Panc1 (cell line): ENCODE results near the gene PCDHGA5.

Experiments used
- POLR2AphosphoS5 ChIP-seq: IDR thresholded peaks from 2 replicates; pipeline ENCODE4 v1.6.1; 2012; ENCODE audit warnings: mild to moderate bottlenecking, low read depth, low read length, moderate library complexity
- TCF7L2 ChIP-seq: IDR thresholded peaks from 2 replicates; pipeline ENCODE4 v1.6.1; 2011; ENCODE audit warnings: mild to moderate bottlenecking, low read depth, low read length, inconsistent platforms
- TF ChIP-seq, protein P1 (sequence below): fragments of 450-650 bp; IDR thresholded peaks from 2 replicates; pipeline ENCODE4 v1.5.1; 2017; ENCODE audit warnings: mild to moderate bottlenecking

DNA sequence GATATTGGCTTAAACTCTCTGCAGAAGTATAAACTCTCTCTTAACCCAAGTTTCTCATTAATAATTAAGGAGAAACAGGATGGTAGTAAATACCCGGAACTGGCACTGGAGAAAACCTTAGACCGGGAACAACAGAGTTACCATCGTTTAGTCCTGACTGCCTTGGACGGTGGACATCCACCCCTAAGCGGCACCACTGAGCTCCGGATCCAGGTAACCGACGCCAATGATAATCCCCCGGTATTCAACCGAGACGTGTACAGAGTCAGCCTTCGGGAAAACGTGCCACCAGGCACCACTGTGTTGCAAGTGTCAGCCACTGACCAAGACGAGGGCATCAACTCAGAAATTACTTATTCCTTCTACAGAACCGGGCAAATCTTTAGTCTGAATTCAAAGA, 34.6 kb downstream of the PCDHGA5 start:
- TF ChIP-seq, protein P1, sequence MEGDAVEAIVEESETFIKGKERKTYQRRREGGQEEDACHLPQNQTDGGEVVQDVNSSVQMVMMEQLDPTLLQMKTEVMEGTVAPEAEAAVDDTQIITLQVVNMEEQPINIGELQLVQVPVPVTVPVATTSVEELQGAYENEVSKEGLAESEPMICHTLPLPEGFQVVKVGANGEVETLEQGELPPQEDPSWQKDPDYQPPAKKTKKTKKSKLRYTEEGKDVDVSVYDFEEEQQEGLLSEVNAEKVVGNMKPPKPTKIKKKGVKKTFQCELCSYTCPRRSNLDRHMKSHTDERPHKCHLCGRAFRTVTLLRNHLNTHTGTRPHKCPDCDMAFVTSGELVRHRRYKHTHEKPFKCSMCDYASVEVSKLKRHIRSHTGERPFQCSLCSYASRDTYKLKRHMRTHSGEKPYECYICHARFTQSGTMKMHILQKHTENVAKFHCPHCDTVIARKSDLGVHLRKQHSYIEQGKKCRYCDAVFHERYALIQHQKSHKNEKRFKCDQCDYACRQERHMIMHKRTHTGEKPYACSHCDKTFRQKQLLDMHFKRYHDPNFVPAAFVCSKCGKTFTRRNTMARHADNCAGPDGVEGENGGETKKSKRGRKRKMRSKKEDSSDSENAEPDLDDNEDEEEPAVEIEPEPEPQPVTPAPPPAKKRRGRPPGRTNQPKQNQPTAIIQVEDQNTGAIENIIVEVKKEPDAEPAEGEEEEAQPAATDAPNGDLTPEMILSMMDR = no peak
- TF ChIP-seq POLR2AphosphoS5 (no peak), TCF7L2 (no peak)
